K562 (cell line): ENCODE measurements around the gene UBAP2. TPM values are rescaled to one million over a fixed set of nuclear protein-coding genes. Genes with fewer than 3 reads are reported as not detected.

Source experiments
- HDAC2 ChIP-seq: fragments of 450-650 bp; IDR thresholded peaks from 2 replicates; pipeline ENCODE4 v1.6.1; 2016; ENCODE audit warnings: mild to moderate bottlenecking
- KDM1A ChIP-seq, 2 experiments: fragments of 450-650 bp; IDR thresholded peaks; 2 replicates each; pipeline ENCODE4 v1.6.1; 2016; ENCODE audit warnings: mild to moderate bottlenecking in 2 of 2
- NEUROD1 ChIP-seq: fragments of 150-350 bp; IDR thresholded peaks from 2 replicates; pipeline ENCODE4 v1.6.1; 2014; ENCODE audit warnings: borderline replicate concordance, low read length, low read depth; ENCODE audit not compliant: partially characterized antibody
- NFIX ChIP-seq: fragments of 250-450 bp; sonication (Bioruptor Pico); IDR thresholded peaks from 2 replicates; pipeline ENCODE4 v1.4.0; 2020; ENCODE audit warnings: low read depth, mild to moderate bottlenecking, moderate library complexity
- ZNF507 ChIP-seq: conservative IDR thresholded peaks from 2 replicates; pipeline ENCODE4 v1.6.1; 2017; ENCODE audit warnings: missing genetic modification characterization, missing compliant biosample characterization
- polyA plus RNA-seq, 8 experiments: library from polyadenylated mRNA; depleted of rRNA in 4 of 8; stranded (reverse) in 5 of 8; unstranded in 3 of 8; fragments of >200 nt; fragmentation: Nextera tagmentation in 2 of 8; fragmentation: Illumina TruSeq in 1 of 8; extraction: Ambion mirVana in 2 of 8; extraction: Trizol in 1 of 8; gene quantifications; 2 replicates each; pipeline versions ENCODE4 v1.2.1 to v1.2.3, GENCODE V29; 2011 to 2014; ENCODE audit warnings: inconsistent platforms in 1 of 8, missing spikeins in 1 of 8
- total RNA-seq, 7 experiments: library from RNA; depleted of rRNA in 6 of 7; stranded (reverse); fragments of >200 nt in 6 of 7; fragmentation: Illumina TruSeq in 2 of 7; extraction: Trizol in 2 of 7; gene quantifications; 2 replicates each; pipeline versions ENCODE4 v1.2.1 to v1.2.3, GENCODE V29; 2011 to 2021; ENCODE audit warnings: low replicate concordance in 1 of 7
- TF ChIP-seq, protein P1 (sequence below), 3 experiments: fragments of 200-800 bp in 1 of 3; fragments of 250-450 bp in 1 of 3; fragments of 450-650 bp in 1 of 3; sonication (Bioruptor Pico) in 1 of 3; sonication (Bioruptor generic) in 1 of 3; formaldehyde crosslinking in 1 of 3; IDR thresholded peaks; 2 replicates each; pipeline versions ENCODE4 v1.6.1 to v1.8.0; 2016 to 2022; ENCODE audit warnings: mild to moderate bottlenecking in 2 of 3, missing genetic modification characterization in 2 of 3, missing compliant biosample characterization in 1 of 3, moderate library complexity in 1 of 3
- TF ChIP-seq, protein P2 (sequence below): fragments of 450-650 bp; IDR thresholded peaks from 2 replicates; pipeline ENCODE4 v1.6.1; 2018; ENCODE audit not compliant: partially characterized antibody
- TF ChIP-seq, protein P3 (sequence below), 2 experiments: fragments of 450-650 bp in 1 of 2; sonication (generic) in 1 of 2; formaldehyde crosslinking in 1 of 2; IDR thresholded peaks; 2 replicates each; pipeline versions ENCODE4 v1.7.1 to v1.9.0; 2016 to 2022; ENCODE audit warnings: inconsistent platforms in 1 of 2, mild to moderate bottlenecking in 1 of 2, missing genetic modification reagents in 1 of 2

The UBAP2 gene
- total and polyA plus RNA-seq, 9 of the 15 experiments (the other 6 are each of a cell fraction or from before 2014, with no cell fraction given): 8.7 to 47.9 (median 18.7) TPM

DNA sequence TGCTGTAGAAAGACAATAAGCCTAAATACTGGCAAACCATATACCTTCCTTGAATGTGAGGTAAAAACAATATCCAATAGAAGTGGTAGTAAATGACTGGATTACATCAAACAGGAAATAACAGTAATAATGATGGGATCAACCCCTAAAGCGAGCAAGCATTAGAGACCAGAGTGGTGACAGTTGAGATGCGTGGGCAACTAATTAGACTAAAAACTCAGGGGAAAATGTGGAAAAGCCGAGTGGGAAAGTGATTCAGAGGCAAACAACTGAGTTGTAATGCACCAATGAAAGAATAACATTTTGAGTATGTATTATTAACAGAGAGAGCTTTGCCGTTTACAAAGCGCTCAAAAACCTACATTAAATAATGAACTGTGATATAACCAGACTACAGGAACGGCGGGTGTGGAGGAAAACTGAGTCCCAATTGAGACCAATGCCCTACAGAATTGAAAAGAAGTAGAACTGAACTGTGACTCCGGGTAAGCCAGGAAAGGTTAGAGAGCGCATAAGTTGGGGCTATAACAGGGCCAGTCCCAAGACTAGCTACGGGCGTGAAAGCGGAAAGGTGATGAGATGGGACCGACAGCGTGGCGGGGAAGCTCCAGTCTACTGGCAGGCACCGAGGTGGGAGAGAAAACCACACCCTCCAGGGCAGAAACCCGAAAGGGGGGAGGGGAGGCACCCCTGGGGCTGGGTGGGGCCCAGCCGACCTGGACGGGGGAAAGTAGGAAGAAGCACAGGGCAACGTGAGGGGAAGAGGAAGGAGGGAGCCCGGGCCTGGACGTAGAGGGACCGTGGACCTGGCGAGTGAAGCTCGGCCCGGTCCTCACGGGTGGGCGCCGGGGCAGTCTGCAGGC lies 592 bp downstream of the UBAP2 start (continued):
- TF ChIP-seq, protein P1, sequence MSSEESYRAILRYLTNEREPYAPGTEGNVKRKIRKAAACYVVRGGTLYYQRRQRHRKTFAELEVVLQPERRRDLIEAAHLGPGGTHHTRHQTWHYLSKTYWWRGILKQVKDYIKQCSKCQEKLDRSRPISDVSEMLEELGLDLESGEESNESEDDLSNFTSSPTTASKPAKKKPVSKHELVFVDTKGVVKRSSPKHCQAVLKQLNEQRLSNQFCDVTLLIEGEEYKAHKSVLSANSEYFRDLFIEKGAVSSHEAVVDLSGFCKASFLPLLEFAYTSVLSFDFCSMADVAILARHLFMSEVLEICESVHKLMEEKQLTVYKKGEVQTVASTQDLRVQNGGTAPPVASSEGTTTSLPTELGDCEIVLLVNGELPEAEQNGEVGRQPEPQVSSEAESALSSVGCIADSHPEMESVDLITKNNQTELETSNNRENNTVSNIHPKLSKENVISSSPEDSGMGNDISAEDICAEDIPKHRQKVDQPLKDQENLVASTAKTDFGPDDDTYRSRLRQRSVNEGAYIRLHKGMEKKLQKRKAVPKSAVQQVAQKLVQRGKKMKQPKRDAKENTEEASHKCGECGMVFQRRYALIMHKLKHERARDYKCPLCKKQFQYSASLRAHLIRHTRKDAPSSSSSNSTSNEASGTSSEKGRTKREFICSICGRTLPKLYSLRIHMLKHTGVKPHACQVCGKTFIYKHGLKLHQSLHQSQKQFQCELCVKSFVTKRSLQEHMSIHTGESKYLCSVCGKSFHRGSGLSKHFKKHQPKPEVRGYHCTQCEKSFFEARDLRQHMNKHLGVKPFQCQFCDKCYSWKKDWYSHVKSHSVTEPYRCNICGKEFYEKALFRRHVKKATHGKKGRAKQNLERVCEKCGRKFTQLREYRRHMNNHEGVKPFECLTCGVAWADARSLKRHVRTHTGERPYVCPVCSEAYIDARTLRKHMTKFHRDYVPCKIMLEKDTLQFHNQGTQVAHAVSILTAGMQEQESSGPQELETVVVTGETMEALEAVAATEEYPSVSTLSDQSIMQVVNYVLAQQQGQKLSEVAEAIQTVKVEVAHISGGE (CRISPR knock-in tag; IDR thresholded peaks at IDR 0.05): peak in 1 of 3 experiments; percentile 62; a peak in 2 of 6 replicates
- TF ChIP-seq, protein P2, sequence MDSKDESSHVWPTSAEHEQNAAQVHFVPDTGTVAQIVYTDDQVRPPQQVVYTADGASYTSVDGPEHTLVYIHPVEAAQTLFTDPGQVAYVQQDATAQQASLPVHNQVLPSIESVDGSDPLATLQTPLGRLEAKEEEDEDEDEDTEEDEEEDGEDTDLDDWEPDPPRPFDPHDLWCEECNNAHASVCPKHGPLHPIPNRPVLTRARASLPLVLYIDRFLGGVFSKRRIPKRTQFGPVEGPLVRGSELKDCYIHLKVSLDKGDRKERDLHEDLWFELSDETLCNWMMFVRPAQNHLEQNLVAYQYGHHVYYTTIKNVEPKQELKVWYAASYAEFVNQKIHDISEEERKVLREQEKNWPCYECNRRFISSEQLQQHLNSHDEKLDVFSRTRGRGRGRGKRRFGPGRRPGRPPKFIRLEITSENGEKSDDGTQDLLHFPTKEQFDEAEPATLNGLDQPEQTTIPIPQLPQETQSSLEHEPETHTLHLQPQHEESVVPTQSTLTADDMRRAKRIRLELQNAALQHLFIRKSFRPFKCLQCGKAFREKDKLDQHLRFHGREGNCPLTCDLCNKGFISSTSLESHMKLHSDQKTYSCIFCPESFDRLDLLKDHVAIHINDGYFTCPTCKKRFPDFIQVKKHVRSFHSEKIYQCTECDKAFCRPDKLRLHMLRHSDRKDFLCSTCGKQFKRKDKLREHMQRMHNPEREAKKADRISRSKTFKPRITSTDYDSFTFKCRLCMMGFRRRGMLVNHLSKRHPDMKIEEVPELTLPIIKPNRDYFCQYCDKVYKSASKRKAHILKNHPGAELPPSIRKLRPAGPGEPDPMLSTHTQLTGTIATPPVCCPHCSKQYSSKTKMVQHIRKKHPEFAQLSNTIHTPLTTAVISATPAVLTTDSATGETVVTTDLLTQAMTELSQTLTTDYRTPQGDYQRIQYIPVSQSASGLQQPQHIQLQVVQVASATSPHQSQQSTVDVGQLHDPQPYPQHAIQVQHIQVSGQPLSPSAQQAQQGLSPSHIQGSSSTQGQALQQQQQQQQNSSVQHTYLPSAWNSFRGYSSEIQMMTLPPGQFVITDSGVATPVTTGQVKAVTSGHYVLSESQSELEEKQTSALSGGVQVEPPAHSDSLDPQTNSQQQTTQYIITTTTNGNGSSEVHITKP: peak; percentile 28
- peak; percentile 64; the same call in 1 of the 2 replicates for TF ChIP-seq HDAC2
- TF ChIP-seq NEUROD1: no peak
- no peak for TF ChIP-seq KDM1A (IDR thresholded peaks at IDR 0.05)
- TF ChIP-seq NFIX (CRISPR knock-in tag): no peak
- no peak for TF ChIP-seq ZNF507 (tag)
- TF ChIP-seq, protein P3, sequence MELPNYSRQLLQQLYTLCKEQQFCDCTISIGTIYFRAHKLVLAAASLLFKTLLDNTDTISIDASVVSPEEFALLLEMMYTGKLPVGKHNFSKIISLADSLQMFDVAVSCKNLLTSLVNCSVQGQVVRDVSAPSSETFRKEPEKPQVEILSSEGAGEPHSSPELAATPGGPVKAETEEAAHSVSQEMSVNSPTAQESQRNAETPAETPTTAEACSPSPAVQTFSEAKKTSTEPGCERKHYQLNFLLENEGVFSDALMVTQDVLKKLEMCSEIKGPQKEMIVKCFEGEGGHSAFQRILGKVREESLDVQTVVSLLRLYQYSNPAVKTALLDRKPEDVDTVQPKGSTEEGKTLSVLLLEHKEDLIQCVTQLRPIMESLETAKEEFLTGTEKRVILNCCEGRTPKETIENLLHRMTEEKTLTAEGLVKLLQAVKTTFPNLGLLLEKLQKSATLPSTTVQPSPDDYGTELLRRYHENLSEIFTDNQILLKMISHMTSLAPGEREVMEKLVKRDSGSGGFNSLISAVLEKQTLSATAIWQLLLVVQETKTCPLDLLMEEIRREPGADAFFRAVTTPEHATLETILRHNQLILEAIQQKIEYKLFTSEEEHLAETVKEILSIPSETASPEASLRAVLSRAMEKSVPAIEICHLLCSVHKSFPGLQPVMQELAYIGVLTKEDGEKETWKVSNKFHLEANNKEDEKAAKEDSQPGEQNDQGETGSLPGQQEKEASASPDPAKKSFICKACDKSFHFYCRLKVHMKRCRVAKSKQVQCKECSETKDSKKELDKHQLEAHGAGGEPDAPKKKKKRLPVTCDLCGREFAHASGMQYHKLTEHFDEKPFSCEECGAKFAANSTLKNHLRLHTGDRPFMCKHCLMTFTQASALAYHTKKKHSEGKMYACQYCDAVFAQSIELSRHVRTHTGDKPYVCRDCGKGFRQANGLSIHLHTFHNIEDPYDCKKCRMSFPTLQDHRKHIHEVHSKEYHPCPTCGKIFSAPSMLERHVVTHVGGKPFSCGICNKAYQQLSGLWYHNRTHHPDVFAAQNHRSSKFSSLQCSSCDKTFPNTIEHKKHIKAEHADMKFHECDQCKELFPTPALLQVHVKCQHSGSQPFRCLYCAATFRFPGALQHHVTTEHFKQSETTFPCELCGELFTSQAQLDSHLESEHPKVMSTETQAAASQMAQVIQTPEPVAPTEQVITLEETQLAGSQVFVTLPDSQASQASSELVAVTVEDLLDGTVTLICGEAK (IDR thresholded peaks at IDR 0.05): peak; percentile 81
- TF ChIP-seq, protein P3 (CRISPR knock-in tag; IDR thresholded peaks at IDR 0.05): no peak
